Esophagus muscularis mucosa (tissue), 4 donors: ENCODE data around the gene CD180. TPM values are rescaled to one million over a fixed set of nuclear protein-coding genes. Genes with fewer than 3 reads are reported as not detected.

Source experiments
- DNase-seq: peaks from one replicate; pipeline ENCODE4 v3.0.0-alpha.2; 2017; ENCODE audit errors: extremely low spot score
- H3K27ac ChIP-seq, 4 donors: fragments of 200-600 bp; sonication (generic); replicated peaks in 1 of 4; 1 replicate in 3 of 4; 2 replicates in 1 of 4; pipeline ENCODE4 v1.5.1; 2016 to 2019; ENCODE audit warnings: mild to moderate bottlenecking in 1 of 4
- H3K27me3 ChIP-seq, 4 donors: fragments of 200-600 bp; sonication (generic); one replicate each; pipeline versions ENCODE4 v1.5.1 to v1.6.0; 2016 to 2019
- H3K36me3 ChIP-seq, 4 donors: fragments of 200-600 bp; sonication (generic); one replicate each; pipeline ENCODE4 v1.5.1; 2016 to 2019
- H3K4me1 ChIP-seq, 4 donors: fragments of 200-600 bp; sonication (generic); one replicate each; pipeline ENCODE4 v1.5.1; 2016 to 2019
- H3K4me3 ChIP-seq, 4 donors: fragments of 200-600 bp; sonication (generic); 1 replicate in 2 of 4; 2 replicates in 2 of 4; pipeline ENCODE4 v1.5.1; 2016 to 2019; ENCODE audit warnings: mild to moderate bottlenecking in 4 of 4, moderate library complexity in 1 of 4
- H3K9me3 ChIP-seq, 4 donors: fragments of 200-600 bp; sonication (generic); 1 replicate in 3 of 4; 2 replicates in 1 of 4; pipeline ENCODE4 v1.5.1; 2016 to 2019
- CTCF ChIP-seq, 3 experiments: fragments of 200-600 bp in 2 of 3; fragments of 450-650 bp in 1 of 3; sonication (generic) in 2 of 3; IDR thresholded peaks; one replicate each; pipeline ENCODE4 v1.5.1; 2017 to 2019; ENCODE audit warnings: antibody characterized with exemption in 3 of 3, mild to moderate bottlenecking in 2 of 3, moderate library complexity in 1 of 3
- EP300 ChIP-seq: sonication (generic); formaldehyde crosslinking; IDR thresholded peaks from one replicate; pipeline ENCODE4 v1.6.1; 2017; ENCODE audit warnings: antibody characterized with exemption
- POLR2A ChIP-seq: fragments of 450-650 bp; IDR thresholded peaks from one replicate; pipeline ENCODE4 v1.6.1; 2017; ENCODE audit warnings: antibody characterized with exemption, moderate library complexity, mild to moderate bottlenecking, low read depth
- POLR2AphosphoS5 ChIP-seq, 2 donors: sonication (generic); formaldehyde crosslinking; IDR thresholded peaks; one replicate each; pipeline ENCODE4 v1.6.1; 2017; ENCODE audit warnings: antibody characterized with exemption in 2 of 2
- WGBS: methylation state at CpG from one replicate; pipeline ENCODE4 v1.1.5; 2018; 5-methylcytosine and 5-hydroxymethylcytosine counted together
- intact Hi-C: fragments of 100-400 bp; cut with DNase I; formaldehyde crosslinking; loops from one replicate; pipeline ENCODE4 v1.15.1; 2023
- total RNA-seq, 4 donors: library from RNA; depleted of rRNA; stranded (reverse); fragments of >200 nt; gene quantifications; one replicate each; pipeline versions ENCODE4 v1.1.0 to v1.2.1, GENCODE V29; 2016

Gene CD180
- total RNA-seq, 4 donors from 2014 or later, result 0.42 to 1.8 (median 0.67) TPM

- Histone ChIP-seq H3K27me3 (no peaks in the 10 kb centered on the region), H3K36me3 (no peaks in the 10 kb centered on the region), H3K4me3 (no peak overlapping the region), H3K9me3 (no peaks in the 10 kb centered on the region), H3K27ac (no peak overlapping the region), H3K4me1 (no peaks in the 10 kb centered on the region)
- no peak for DNase-seq
- intact Hi-C loops, result loop anchor here (10.0 kb wide), 1 partner anchor 899 kb away; no protein-coding TSS in a partner anchor
- 72% methylated on average over 2 of the region's 2 CpGs for WGBS
- no peak for TF ChIP-seq CTCF (IDR thresholded peaks at IDR 0.05)
- no peak for TF ChIP-seq POLR2A
- TF ChIP-seq EP300, result no peak
- TF ChIP-seq POLR2AphosphoS5 (IDR thresholded peaks at IDR 0.05), result no peak
Measured at GRCh38 chr5:67203701-67204074, 7.1 kb upstream of the CD180 start.

- Histone ChIP-seq H3K4me1 (no peaks in the 10 kb centered on the region), H3K27me3 (no peaks in the 10 kb centered on the region), H3K36me3 (no peaks in the 10 kb centered on the region), H3K9me3 (no peaks in the 10 kb centered on the region), H3K4me3 (no peak overlapping the region), H3K27ac (no peak overlapping the region)
- WGBS, result 89% methylated on average over 4 of the region's 4 CpGs
- DNase-seq, result no peak
- intact Hi-C loops, result loop anchor here (10.0 kb wide), 1 partner anchor 898 kb away; no protein-coding TSS in a partner anchor
- TF ChIP-seq POLR2A, result no peak
- TF ChIP-seq CTCF (IDR thresholded peaks at IDR 0.05), result no peak
- no peak for TF ChIP-seq EP300
- TF ChIP-seq POLR2AphosphoS5 (IDR thresholded peaks at IDR 0.05), result no peak
Measured at GRCh38 chr5:67202828-67203227, 6.2 kb upstream of the CD180 start.

GRCh38 chr5:67201897-67202549 lies 5.4 kb upstream of the CD180 start:
- no peaks in the 10 kb centered on the region for H3K9me3 ChIP-seq
- no peak overlapping the region for H3K4me3 ChIP-seq
- 87% methylated on average over 6 of the region's 6 CpGs for WGBS
- H3K27me3 ChIP-seq, result no peaks in the 10 kb centered on the region
- no peak for DNase-seq
- H3K4me1 ChIP-seq, result peaks cover 0 to 2% (median under 1%) of the 10 kb centered on the region in 4 donors
- H3K27ac ChIP-seq, result no peak overlapping the region
- TF ChIP-seq CTCF (IDR thresholded peaks at IDR 0.05) (no peak), POLR2AphosphoS5 (IDR thresholded peaks at IDR 0.05) (no peak), EP300 (no peak), POLR2A (no peak)
- no peaks in the 10 kb centered on the region for H3K36me3 ChIP-seq
- intact Hi-C loops, result loop anchor here (10.0 kb wide), 1 partner anchor 897 kb away; no protein-coding TSS in a partner anchor

- Histone ChIP-seq H3K36me3 (no peaks in the 10 kb centered on the region), H3K4me1 (peaks cover 0 to 10% (median 4%) of the 10 kb centered on the region in 4 donors), H3K27ac (no peak overlapping the region), H3K9me3 (no peaks in the 10 kb centered on the region), H3K27me3 (no peaks in the 10 kb centered on the region), H3K4me3 (no peak overlapping the region)
- intact Hi-C loops, result loop anchor here (10.0 kb wide), 1 partner anchor 896 kb away; no protein-coding TSS in a partner anchor
- DNase-seq, result no peak
- WGBS, result 100% methylated on average over 2 of the region's 2 CpGs
- no peak for TF ChIP-seq CTCF (IDR thresholded peaks at IDR 0.05)
- TF ChIP-seq POLR2A, result no peak
- no peak for TF ChIP-seq POLR2AphosphoS5 (IDR thresholded peaks at IDR 0.05)
- TF ChIP-seq EP300, result no peak
Measured at GRCh38 chr5:67200809-67201562, 4.4 kb upstream of the CD180 start.
